HG02588 (cell line): ENCODE results near the gene ADAMTS2.

ENCODE experiments used
- ATAC-seq: cut with Tn5 transposase; IDR thresholded peaks from one replicate; pipeline ENCODE4 v1.9.1; 2021; ENCODE audit warnings: mild to moderate bottlenecking, moderate library complexity; ENCODE audit not compliant: unreplicated experiment

ADAMTS2 gene

DNA sequence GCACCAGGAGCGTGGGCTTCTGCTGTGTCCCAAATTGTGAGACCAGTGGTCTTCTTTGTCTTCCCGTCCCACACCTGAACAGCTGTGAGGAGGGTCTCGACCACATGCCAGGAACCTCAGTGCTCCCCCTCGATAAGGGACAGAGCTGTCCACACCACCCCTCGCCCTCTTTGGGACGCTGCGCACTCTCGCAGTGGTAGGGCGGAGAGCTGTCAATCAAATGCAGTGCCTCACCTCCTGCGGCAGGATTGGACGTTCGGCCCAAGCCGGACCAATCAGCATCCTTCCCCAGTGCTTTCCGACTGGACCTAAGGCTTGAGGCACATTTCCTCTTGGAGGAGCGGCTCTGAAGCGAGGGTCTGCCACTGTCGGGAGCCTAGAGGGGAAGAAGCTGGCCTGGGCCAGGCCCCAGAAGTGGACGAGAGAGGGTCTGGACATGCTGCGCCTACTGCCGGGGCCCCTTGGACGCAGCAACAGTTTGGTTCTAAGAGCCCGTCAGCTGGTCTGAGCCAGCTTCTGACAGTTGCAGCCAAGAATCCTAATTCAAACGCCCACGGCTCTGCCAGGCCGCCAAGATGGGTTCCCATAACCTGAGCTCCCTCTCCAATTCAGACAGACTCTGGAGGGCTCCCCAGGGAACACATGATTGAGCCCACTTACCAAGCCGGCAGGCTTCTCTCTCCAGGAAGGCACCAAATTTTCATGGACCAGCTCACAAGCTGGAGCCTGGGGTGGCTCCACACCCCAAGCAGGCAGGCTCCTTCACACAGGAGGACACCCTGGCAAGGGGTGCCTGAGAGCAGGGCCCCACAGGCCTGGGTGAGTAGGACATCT, 28.1 kb upstream of the ADAMTS2 start:
- no peak for ATAC-seq

DNA sequence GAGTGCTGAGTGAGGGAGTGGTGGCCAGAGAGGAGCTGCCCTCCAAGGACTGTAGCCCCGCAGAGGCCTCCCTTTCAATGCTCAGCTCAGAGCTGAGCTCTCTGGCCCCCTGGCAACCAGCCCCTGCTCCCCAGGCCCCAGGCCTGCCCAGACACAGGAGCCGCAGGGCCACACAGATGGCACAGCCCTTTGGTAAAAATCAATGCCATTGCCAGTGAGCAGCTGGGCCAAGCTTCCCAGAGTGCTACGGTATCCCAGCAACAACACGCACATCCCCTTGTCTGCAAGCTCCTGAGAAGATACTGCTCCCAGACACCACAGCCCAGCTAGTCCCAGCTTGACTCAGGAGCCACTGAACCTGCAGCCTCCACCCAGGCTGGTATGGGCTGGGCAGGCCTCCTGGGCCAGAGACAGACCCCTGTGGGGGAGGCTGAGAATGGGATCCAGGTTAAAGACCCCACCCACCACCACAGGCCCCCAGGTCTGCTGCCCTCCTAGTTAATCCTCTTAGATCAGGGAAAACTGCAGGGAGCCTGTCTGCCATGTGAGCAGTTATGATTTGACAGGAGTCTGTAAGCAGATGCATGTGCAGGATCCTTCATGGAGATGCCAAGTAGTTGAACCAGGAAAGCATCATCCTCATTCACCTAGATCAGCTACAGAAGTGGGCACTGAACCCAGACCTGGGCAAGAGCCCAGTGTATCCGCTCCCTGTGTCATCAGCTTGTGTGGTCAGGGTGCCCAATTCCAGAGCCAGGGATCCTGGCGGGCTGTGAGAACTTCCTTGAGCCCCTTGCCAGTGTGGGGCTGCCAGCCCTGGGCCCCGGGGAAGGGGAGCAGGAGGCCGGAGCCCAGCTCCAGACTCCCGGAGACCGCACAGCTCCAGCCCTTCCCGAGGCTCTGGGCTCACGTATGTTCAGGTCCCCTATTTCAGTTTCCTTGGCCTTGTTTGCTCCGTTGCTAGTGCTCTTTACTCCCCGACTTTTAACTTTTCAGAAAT, 26.7 kb upstream of the ADAMTS2 start:
- ATAC-seq: no peak

DNA sequence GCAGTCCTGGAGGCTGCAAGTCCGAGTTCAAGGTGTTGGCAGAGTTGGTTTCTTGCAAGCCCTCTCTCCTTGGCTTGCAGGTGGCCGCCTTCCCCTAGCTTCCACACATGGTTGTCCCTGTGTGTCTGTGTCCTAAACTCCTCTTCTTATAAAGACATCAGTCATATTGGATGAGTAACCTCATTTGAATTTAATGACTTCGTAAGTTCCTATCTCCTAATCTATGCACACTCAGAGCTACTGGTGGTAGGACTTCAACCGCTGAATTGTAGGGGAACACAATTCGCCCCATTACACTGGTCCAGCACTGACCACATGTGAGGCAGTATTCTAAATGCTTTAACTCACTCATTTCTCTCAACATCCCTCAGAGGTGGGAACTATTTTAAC, 25.9 kb upstream of the ADAMTS2 start:
- no peak for ATAC-seq

DNA sequence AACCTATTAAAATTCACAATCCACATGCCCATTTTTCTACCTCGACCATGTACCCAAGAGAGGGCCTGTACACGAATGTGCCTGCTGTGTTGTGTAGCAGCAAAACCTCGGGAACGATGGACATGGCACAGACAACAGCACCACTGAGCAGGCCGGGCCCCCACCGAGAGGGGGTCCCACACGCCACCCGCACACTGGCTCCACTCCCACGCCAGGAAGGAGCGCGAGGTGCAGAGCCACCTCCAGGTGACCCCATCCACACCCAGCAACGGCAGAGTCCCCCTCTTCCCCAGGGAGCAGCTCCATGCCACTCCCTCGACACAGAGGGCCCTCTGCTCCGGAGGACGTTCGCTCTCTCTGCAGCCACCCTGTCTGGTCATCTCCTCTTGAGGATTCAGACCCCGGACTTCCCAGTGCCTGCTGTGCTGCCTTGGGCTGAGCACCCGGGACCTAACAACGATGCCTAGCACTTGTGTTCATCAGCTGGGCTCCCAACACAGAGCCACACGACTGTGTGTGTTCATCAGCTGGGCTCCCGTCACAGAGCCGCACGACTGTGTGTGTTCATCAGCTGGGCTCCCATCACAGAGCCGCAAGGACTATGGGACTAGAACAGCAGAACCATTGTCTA, 25.3 kb upstream of the ADAMTS2 start:
- ATAC-seq: no peak

DNA sequence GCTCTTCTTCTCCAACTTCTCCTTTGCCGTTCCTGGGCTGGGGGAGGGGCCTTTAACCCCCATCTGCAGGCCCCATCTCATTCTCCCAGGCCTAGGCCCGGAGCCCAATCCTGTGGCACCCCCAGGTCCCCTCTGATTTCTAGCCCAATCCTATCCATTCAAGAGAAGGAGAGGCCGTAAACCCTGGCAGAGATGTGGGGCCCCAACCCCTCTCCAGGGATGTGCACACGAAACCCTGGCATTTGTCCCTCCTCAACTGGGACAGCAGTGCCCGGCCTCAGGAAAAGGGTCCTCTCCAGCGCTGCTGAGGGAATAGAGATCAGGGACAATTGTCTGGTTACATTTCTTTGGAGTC, 24.2 kb upstream of the ADAMTS2 start:
- no peak for ATAC-seq

DNA sequence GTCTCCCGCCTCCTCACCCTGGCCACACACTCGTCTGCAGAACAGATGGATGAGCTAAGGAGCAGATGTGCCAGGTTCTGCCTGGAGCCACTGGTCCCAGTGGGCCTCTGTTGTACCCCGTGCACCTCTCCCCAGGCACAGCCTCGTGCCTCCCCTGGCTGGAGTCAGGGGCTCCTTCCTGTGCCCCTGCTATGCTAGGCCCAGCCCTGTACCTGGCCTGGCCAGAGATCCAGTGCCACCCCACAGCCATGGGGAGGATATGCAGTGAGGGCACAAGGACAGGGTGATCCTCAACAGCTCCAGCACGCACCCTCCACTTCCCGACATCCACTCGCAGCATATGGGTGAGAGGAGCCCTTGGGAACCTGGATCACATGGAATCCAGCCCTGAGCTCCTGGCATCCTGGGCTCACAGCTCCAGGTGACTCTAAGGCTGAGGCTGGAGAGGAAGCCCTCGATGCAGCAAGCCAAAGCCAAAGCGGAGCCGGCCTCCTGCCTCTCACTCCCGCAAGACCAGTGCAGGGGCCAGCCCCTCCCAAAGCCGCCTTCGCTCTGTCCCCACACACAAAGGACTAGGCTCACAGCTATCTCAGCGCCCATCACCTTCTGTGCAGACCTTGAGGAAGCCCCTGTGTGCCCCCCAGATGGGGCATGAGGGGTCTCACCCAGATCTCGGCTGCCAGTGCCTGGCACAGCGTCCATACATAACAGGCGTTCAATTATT, 23.7 kb upstream of the ADAMTS2 start:
- no peak for ATAC-seq

DNA sequence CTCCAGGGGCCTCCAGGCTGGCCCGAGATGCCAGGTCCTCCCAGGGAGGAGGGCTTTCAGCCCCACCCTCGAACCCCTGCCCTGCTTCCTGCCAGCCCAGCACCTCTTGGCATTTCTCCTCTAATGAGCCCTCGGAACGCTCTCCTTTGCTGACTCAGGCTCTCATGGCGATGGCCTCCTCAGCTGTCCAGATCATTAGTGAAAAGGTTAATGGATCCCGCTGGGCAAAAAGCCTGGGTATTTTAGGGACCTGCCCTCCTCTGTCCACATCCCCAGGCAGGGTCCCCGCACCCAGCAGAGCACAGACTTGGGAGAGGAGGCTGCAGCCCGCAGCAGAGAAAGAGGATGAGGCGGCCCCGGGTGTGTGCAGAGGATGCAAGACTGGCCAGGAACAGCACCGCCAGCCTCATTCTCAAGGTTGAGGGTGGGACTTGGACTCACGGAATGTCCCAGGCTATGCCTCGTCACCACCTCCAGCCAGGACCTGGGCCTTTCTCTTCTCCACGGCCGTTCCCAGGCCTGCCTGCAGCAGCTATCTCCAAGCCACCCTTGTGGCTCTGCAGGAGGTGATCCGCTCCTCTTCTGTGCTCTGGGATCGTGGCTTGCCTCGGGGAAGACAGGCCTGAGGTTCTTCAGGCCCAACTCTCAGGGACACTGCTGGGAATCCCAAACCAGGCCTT, 23.0 kb upstream of the ADAMTS2 start:
- ATAC-seq: no peak

DNA sequence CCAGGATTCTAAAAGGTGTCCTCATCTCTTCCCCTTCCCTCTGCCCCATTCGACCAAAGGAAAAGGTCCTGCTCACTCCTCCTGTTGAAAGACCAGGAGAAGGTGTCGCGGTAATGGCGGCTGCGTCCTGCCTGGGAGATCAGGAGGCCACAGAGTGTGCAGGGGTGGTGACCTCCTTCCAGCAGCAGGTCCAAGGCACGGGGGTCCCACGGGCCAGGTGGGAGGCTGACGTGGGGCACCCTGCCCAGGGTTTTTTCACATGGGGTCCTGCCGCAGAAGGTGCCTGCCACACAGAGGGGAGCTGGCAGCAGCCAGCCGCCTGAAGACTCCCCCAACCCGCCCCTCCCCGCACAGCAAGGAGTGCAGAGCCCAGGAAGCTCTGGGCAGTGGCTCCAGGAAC, 22.2 kb upstream of the ADAMTS2 start:
- no peak for ATAC-seq

DNA sequence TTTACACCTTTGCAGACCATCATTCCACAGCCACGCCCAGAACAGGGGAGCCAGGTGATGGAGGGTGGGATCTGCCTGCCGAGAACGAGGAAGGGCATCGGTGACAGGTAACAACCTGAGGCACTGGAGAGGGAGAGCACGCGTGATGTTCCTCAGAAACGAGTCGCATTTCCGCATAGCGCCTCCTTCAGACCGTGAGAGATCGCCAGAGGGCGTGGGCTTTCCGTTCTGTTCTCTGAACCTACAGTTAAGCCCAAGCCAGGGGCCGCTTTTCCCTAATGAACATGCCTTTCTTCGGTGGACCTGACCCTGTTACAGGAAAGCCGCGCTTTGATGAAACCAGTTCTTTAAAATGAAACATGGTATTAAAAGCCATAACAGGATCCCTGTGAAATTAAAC, 17.1 kb upstream of the ADAMTS2 start:
- no peak for ATAC-seq

DNA sequence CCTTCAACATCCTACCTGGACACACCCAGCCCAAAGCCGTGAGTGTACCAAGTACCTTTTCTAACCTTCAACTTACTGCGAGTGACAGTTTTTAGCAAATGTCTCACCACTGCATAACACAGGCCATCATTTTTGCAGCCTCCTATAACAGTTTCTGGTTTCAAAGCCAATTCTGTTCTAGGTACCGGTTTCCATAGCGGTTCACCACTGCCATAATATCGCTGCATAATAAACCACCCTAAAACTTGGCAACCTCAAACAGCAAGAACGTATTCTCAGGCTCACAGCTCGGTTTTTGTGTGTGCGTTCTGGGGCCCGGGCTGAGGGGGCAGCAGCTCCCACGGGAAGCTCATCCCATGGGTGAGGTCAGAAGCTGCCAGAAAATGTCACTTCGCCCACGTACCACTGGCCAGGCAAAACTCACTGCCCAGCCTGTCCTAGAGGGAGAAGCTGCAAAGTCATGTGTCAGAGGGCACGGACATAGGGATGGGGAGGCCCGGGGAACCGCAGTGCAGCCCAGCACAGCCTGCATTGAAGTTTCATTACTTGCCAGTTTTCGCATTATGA, 15.9 kb upstream of the ADAMTS2 start:
- ATAC-seq: no peak

DNA sequence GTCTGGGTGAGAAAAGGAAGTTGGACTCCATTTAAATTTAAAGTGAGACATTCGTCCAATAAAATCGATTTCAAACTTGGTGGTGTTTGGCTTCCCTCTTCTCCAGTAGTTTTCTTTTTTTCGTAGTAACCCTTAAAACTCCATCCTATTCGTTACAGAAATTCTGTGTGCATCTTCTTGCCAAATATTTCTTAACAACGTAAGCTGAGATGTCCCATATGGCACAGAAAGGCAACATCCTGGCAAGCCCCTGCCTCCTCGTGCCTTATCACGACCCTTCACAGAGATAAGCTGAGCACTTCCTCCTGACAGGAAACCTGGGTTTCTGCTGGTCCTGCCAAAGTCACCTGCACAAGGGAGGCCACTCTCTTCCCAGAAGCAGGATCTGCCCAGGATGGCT, 11.8 kb upstream of the ADAMTS2 start:
- ATAC-seq: no peak

DNA sequence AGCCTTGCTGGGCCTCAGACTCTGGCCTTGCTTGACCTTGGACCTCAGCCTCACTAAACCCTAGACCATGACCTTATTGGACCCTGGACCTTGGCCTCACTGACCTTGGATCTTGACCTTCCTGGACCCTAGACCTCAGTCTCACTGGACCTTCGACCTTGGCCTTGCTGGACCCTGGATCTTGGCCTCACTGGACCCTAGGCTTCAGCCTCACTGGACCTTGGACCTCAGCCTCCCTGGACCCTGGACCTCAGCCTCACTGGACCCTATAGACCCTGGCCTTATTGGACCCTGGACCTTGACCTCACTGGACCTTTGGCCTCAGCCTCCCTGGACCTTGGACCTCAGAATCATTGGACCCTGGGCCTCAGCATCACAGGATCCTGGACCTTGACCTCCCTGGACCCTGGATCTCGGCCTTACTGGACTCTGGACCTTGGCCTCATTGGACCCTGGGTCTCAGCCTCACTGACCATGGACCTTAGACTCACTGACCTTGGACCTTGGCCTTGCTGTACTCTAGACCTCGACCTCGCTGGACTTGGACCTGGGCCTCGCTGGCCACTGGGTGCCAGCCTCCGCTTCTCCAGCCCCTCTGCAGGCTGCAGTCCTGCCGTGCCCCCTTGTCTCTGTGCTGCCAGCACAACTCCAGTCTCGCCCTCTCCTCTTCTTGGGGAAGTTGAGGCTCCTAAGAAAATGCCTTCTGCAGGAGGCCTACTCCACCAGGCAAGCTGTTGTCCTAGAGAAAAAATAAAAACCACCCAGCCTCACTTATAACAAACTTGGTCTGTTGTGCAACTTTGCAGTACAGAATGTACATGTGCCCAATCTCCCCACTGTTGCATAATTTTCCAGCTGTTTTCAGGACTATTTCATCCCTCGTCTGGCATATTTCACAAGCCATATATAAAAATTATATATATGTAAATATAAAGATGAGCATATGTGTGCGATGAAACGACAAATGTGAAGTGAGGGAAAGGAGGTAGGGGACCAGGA, 11.0 kb upstream of the ADAMTS2 start:
- ATAC-seq: no peak

DNA sequence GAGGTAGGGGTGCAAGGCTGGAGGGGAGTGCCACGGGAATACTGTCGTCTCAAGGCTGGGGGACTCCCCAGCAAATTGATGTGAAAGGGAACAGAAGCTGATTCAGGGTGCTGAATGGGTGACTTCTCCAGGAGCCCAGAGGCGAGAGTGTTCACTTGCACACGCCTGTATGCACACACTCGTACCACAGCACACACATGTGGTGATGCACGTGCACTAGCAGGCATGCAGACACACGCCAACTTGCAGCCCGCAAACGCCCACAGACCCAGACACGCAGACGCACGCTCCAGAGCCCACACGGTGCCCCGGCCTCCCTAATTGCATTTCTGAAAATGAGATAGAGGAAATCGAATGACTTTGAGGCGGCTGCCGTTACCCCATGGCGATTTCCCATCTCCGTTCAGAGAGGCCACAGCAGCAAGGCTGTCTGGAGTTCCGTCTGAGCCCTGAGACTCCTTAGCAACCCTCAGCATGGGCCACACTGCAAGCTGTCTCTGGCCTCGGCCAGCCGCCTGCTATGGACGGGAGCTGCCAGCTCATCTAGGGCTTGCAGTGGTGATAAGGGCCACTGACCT, 9.1 kb upstream of the ADAMTS2 start:
- ATAC-seq: no peak

DNA sequence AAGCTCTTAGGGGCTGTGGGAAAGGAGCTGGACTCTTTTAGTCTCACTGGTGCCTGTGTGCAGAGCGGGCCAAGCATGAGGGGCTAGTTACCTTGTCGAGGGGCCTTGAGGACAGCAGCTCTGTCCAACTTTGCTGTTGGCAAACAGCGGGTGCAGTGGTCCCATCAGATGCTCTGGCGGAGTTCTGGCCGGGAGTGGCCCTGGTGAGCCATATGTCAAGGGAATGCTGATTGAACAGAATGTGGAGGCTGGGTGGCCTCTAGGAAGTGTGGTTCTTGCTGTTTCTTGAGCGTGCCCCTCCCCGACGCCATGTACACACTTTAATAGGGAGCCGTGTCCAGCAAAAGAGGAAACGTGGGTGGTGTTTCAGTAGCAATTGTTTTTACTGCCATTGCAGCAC, 3.6 kb upstream of the ADAMTS2 start:
- no peak for ATAC-seq

DNA sequence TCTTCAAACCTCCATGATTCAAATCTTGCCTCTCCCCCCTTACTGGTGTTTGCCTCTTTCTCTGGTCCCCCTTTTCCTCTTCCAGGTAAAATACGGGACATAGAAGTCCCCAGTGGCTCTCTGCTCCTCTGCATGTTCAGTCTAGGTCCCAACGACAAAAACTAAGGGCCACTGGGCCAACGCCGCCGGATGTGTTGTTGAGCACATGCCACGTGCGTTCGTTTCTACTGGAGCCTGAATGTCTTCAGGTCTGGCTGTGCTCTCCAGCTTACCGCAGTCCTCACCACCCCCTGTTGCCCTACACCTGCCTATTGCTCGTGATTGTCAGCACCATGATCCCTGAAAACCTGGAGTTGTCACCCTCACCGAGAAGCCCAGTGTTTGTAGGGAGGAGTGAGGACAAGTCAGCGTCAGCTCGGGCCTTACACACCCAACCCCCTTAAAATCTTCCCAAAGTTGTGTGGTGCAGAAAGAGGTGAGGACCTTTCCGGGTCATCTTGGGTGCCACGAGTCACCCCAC, 2.8 kb upstream of the ADAMTS2 start:
- no peak for ATAC-seq

DNA sequence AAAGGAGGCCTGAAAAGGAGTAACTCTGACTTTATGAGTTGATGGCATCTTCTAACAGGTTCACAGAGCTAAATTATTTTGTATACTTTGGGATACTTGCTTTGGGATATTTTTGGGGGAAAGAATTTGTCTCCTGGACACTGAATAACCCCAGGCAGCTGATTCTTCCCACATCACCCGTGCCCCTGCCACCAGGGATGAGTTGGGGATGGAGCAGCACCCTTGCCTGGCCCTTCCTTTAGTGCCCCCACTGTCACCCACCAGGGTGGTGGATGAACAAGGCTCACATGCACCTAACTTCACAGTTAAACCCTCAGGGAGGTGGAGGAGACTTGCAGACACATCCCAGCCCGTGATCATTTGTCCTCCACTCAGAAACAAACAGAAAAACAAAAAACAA, 2.3 kb upstream of the ADAMTS2 start:
- ATAC-seq: no peak

DNA sequence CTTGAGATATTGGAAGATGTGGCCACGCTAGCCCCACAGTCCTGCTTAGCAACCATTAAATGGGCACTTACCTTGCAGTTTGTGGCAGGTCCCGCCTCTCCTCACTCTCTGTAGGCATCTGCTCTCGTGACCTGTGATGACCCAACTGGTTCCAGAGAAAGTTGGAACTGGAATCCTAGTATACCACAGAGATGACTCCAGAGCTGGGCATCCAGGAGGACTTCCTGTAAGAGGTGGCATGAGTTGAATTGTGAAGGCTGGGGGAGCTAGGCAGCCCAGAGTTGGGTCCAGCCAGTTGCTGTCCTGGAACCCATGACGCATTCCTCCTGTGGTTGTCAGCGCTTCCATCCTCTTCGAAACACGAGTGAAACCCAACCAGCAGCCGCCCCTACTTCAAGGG, 1.6 kb upstream of the ADAMTS2 start:
- ATAC-seq: no peak

DNA sequence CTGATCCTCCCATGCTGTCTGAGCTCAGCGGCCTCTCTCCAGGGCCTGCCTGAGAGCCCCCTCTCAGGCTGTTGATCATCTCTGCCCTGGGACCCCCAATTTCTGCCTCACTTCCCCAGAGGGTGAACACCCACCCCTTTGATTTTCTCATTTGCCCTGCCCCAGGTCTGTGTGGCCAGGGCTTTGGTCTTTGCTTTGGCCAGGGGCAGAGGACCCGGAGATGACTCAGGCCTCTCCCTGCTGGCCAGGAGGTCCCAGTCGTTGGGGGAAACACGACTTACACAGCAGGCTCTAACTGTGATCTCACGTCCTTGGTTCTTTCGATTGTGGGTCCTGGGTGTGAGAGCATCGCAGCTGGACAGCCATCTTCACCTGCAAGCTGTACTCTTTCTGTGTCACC, 1.1 kb upstream of the ADAMTS2 start:
- ATAC-seq: no peak

DNA sequence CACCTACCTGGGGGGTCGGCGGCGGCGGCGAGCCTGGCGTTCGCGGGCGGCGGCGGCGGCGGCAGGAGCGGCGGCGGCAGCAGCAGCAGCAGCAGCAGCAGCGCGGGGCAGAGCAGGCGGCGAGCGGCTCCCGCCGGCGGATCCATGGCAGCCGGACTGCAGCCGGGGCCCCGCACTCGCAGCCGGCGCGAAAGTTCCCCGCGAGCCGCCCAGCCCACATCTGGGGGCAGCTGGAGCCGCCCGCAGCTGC, 153 bp downstream of the ADAMTS2 start:
- ATAC-seq: no peak
